ENCODE data around the gene TWIST1. TPM values are rescaled to one million over a fixed set of nuclear protein-coding genes. Genes with fewer than 3 reads are reported as not detected.
A peak's percentile ranks its signal among the peaks of the same experiment; 100 is the strongest.

Gene TWIST1
- total RNA-seq, 1 experiment from 2014 or later, result 1.0 TPM

GRCh38 chr7:19128856-19129255 lies 11.4 kb upstream of the TWIST1 start:
- H3K27ac ChIP-seq, result no peak overlapping the region
- no peaks in the 10 kb centered on the region for H3K36me3 ChIP-seq (ENCODE audit: low read depth)
- no peak overlapping the region for H3K4me2 ChIP-seq
- no TSS peak for BruUV-seq (replicated peaks)
- H3K9me3 ChIP-seq (ENCODE audit: insufficient read depth, low read depth), result no peaks in the 10 kb centered on the region
- no peaks in the 10 kb centered on the region for H3K27me3 ChIP-seq (ENCODE audit: insufficient read depth, low read depth)
- H3F3A ChIP-seq (ENCODE audit: insufficient read depth, low read depth), result no peaks in the 10 kb centered on the region
- ChIA-PET POLR2A (ENCODE audit: unreplicated experiment) (no interaction called here), CTCF (interaction anchor here (0.6 kb wide), 1 partner anchor 363 kb away, joined by 20 read pairs; no protein-coding TSS in a partner anchor)
- H2AFZ ChIP-seq, result no peak overlapping the region
- H3K4me3 ChIP-seq, result no peak overlapping the region
- no peak for DNase-seq
- TF ChIP-seq CTCF (conservative IDR thresholded peaks at IDR 0.05), result no peak
- no peak for TF ChIP-seq EZH2 (IDR thresholded peaks at IDR 0.05; ENCODE audit: low read depth)
- H3K4me1 ChIP-seq (replicated peaks; ENCODE audit: insufficient read depth), result no peaks in the 10 kb centered on the region
- intact Hi-C loops (cut with micrococcal nuclease; ENCODE audit: unreplicated experiment), result loop anchor here (10.0 kb wide), 2 partner anchors 456 to 534 kb away; no protein-coding TSS in a partner anchor
- H3K79me2 ChIP-seq (ENCODE audit: low read depth), result no peaks in the 10 kb centered on the region
- H3K9me2 ChIP-seq (ENCODE audit: insufficient read depth), result no peaks in the 10 kb centered on the region
- no peaks in the 10 kb centered on the region for H4K20me1 ChIP-seq (ENCODE audit: insufficient read depth)

- H2AFZ ChIP-seq, result no peak overlapping the region
- BruUV-seq (replicated peaks), result no TSS peak
- H3K27me3 ChIP-seq (ENCODE audit: insufficient read depth, low read depth), result no peaks in the 10 kb centered on the region
Observed at GRCh38 chr7:19121977-19122588, 4.6 kb upstream of the TWIST1 start.

GRCh38 chr7:19119870-19120486 lies 2.5 kb upstream of the TWIST1 start:
- Histone ChIP-seq H3K4me2 (no peak overlapping the region), H3K4me1 (replicated peaks; ENCODE audit: insufficient read depth) (no peaks in the 10 kb centered on the region), H3F3A (ENCODE audit: insufficient read depth, low read depth) (no peaks in the 10 kb centered on the region), H3K36me3 (ENCODE audit: low read depth) (no peaks in the 10 kb centered on the region), H3K4me3 (no peak overlapping the region), H3K9me3 (ENCODE audit: insufficient read depth, low read depth) (no peaks in the 10 kb centered on the region), H3K27me3 (ENCODE audit: insufficient read depth, low read depth) (no peaks in the 10 kb centered on the region), H3K9me2 (ENCODE audit: insufficient read depth) (no peaks in the 10 kb centered on the region), H3K79me2 (ENCODE audit: low read depth) (no peaks in the 10 kb centered on the region), H3K27ac (no peak overlapping the region), H2AFZ (no peak overlapping the region), H4K20me1 (ENCODE audit: insufficient read depth) (no peaks in the 10 kb centered on the region; the same call in 1 of the 2 replicates)
- no TSS peak for BruUV-seq (replicated peaks)
- intact Hi-C loops (cut with micrococcal nuclease; ENCODE audit: unreplicated experiment), result loop anchor here (5.0 to 10.0 kb wide), 4 partner anchors 428 to 1477 kb away; no protein-coding TSS in a partner anchor
- TF ChIP-seq CTCF (conservative IDR thresholded peaks at IDR 0.05) (no peak), EZH2 (IDR thresholded peaks at IDR 0.05; ENCODE audit: low read depth) (no peak)
- POLR2A ChIA-PET (ENCODE audit: unreplicated experiment), result no interaction called here
- DNase-seq, result no peak
- CTCF ChIA-PET, result no interaction called here

More at GRCh38 chr7:19121977-19122588, 4.6 kb upstream of the TWIST1 start:
- Histone ChIP-seq H3K27ac (no peak overlapping the region), H3K4me3 (no peak overlapping the region), H3F3A (ENCODE audit: insufficient read depth, low read depth) (no peaks in the 10 kb centered on the region), H3K79me2 (ENCODE audit: low read depth) (no peaks in the 10 kb centered on the region), H4K20me1 (ENCODE audit: insufficient read depth) (no peaks in the 10 kb centered on the region; the same call in 1 of the 2 replicates), H3K4me1 (replicated peaks; ENCODE audit: insufficient read depth) (no peaks in the 10 kb centered on the region), H3K9me3 (ENCODE audit: insufficient read depth, low read depth) (no peaks in the 10 kb centered on the region), H3K4me2 (no peak overlapping the region), H3K9me2 (ENCODE audit: insufficient read depth) (no peaks in the 10 kb centered on the region), H3K36me3 (ENCODE audit: low read depth) (no peaks in the 10 kb centered on the region)
- intact Hi-C loops (cut with micrococcal nuclease; ENCODE audit: unreplicated experiment), result loop anchor here (1.0 to 10.0 kb wide), 8 partner anchors 321 to 1475 kb away; no protein-coding TSS in a partner anchor
- ChIA-PET CTCF (interaction anchor here (0.5 to 1.0 kb wide), 6 partner anchors 11 to 1476 kb away, joined by 3 to 6 read pairs (median 3); no protein-coding TSS in a partner anchor), POLR2A (ENCODE audit: unreplicated experiment) (interaction anchor here (0.6 kb wide), 1 partner anchor 693 kb away, joined by 3 read pairs; no protein-coding TSS in a partner anchor)
- no peak for DNase-seq
- TF ChIP-seq CTCF (conservative IDR thresholded peaks at IDR 0.05) (peak; percentile 85), EZH2 (IDR thresholded peaks at IDR 0.05; ENCODE audit: low read depth) (no peak)
